HFFc6 (cell line): ENCODE results near the gene GRM4. TPM values are rescaled to one million over a fixed set of nuclear protein-coding genes. Genes with fewer than 3 reads are reported as not detected.

Experiments used
- DNase-seq: peaks from one replicate; pipeline ENCODE4 v3.0.0-alpha.2; 2018
- H3K27ac Mint-ChIP-seq: 2 replicates; pipeline ENCODE4 v1.8.0; 2020; ENCODE audit warnings: mild to moderate bottlenecking, mixed read lengths
- H3K27me3 Mint-ChIP-seq: 2 replicates; pipeline ENCODE4 v1.8.0; 2021; ENCODE audit warnings: mild to moderate bottlenecking, moderate library complexity, mixed read lengths; ENCODE audit not compliant: insufficient read depth
- H3K36me3 Mint-ChIP-seq: 2 replicates; pipeline ENCODE4 v1.8.0; 2021; ENCODE audit warnings: low read depth, mixed read lengths
- H3K4me1 Mint-ChIP-seq: 2 replicates; pipeline ENCODE4 v1.8.0; 2020; ENCODE audit warnings: low read depth, mixed read lengths
- H3K4me3 Mint-ChIP-seq: 2 replicates; pipeline ENCODE4 v1.8.0; 2020; ENCODE audit warnings: mild to moderate bottlenecking, moderate library complexity, mixed read lengths
- H3K9me3 Mint-ChIP-seq: 2 replicates; pipeline ENCODE4 v1.8.0; 2020; ENCODE audit warnings: mild to moderate bottlenecking, mixed read lengths
- CTCF ChIP-seq: fragments of 200-600 bp; sonication (generic); IDR thresholded peaks from 2 replicates; pipeline ENCODE4 v1.5.0; 2021; ENCODE audit warnings: antibody characterized with exemption, mild to moderate bottlenecking
- total RNA-seq, 6 experiments: library from RNA; stranded (reverse); fragmentation: NEBNext Ultra II Directional; extraction: Animal tissue kit (Norgen Biotek cat#: 25700); gene quantifications; 2 replicates in 1 of 6; 3 replicates in 5 of 6; pipeline ENCODE4 v1.2.3, GENCODE V29; 2021

The GRM4 gene
- total RNA-seq, 6 experiments from 2014 or later: 0.12 to 0.14 TPM; not detected in 4

GRCh38 chr6:34142061-34142998 is 3.6 kb downstream of the GRM4 start:
- no peaks in the 10 kb centered on the region for H3K4me1 Mint-ChIP-seq
- peaks cover 50% of the 10 kb centered on the region for H3K27me3 Mint-ChIP-seq
- H3K27ac Mint-ChIP-seq: no peak overlapping the region
- DNase-seq: no peak
- no peak overlapping the region for H3K4me3 Mint-ChIP-seq
- no peaks in the 10 kb centered on the region for H3K36me3 Mint-ChIP-seq
- TF ChIP-seq CTCF: no peak
- H3K9me3 Mint-ChIP-seq: no peaks in the 10 kb centered on the region

GRCh38 chr6:34140075-34140474 is 5.8 kb downstream of the GRM4 start:
- Mint-ChIP-seq H3K4me1 (no peaks in the 10 kb centered on the region), H3K36me3 (no peaks in the 10 kb centered on the region), H3K4me3 (no peak overlapping the region), H3K27ac (no peak overlapping the region), H3K9me3 (no peaks in the 10 kb centered on the region), H3K27me3 (peaks cover 65% of the 10 kb centered on the region)
- no peak for DNase-seq
- TF ChIP-seq CTCF: no peak

GRCh38 chr6:34138914-34139510 is 6.9 kb downstream of the GRM4 start:
- no peak for TF ChIP-seq CTCF
- Mint-ChIP-seq H3K27ac (no peak overlapping the region), H3K27me3 (peaks cover 67% of the 10 kb centered on the region), H3K9me3 (no peaks in the 10 kb centered on the region), H3K4me1 (no peaks in the 10 kb centered on the region), H3K4me3 (no peak overlapping the region), H3K36me3 (no peaks in the 10 kb centered on the region)
- DNase-seq: no peak

GRCh38 chr6:34138191-34138590 is 7.7 kb downstream of the GRM4 start:
- no peaks in the 10 kb centered on the region for H3K4me1 Mint-ChIP-seq
- H3K4me3 Mint-ChIP-seq: no peak overlapping the region
- TF ChIP-seq CTCF: no peak
- no peak overlapping the region for H3K27ac Mint-ChIP-seq
- no peak for DNase-seq
- H3K9me3 Mint-ChIP-seq: no peaks in the 10 kb centered on the region
- H3K36me3 Mint-ChIP-seq: no peaks in the 10 kb centered on the region
- H3K27me3 Mint-ChIP-seq: peaks cover 68% of the 10 kb centered on the region

- Mint-ChIP-seq H3K27me3 (peaks cover 44% of the 10 kb centered on the region), H3K36me3 (0 out of 2 replicates have a peak, but pooled peaks cover 4% of the 10 kb centered on the region), H3K27ac (no peak overlapping the region), H3K4me3 (no peak overlapping the region), H3K4me1 (no peaks in the 10 kb centered on the region), H3K9me3 (no peaks in the 10 kb centered on the region)
- DNase-seq: no peak
- TF ChIP-seq CTCF: no peak
Observed at GRCh38 chr6:34135541-34135940, 10.3 kb downstream of the GRM4 start.
